Measurements from ENCODE around the gene ALS2CL.

ALS2CL gene

GRCh38 chr3:46651084-46651483, 42.4 kb downstream of the ALS2CL start:
- no peaks in the 10 kb centered on the region for H3K27me3 ChIP-seq
- no peak for TF ChIP-seq CTCF (IDR thresholded peaks at IDR 0.05; ENCODE audit: low read depth, low read length)
- H3K9me3 ChIP-seq: no peaks in the 10 kb centered on the region
- H3K36me3 ChIP-seq: no peaks in the 10 kb centered on the region
- no peaks in the 10 kb centered on the region for H3K4me1 ChIP-seq
- no peak for DNase-seq
- no peak overlapping the region for H3K4me3 ChIP-seq (ENCODE audit: low read depth, low read length)

- no peaks in the 10 kb centered on the region for H3K4me1 ChIP-seq
- H3K9me3 ChIP-seq: no peaks in the 10 kb centered on the region
- H3K4me3 ChIP-seq (ENCODE audit: low read depth, low read length): no peak overlapping the region
- no peak for DNase-seq
- TF ChIP-seq CTCF (IDR thresholded peaks at IDR 0.05; ENCODE audit: low read depth, low read length): no peak
- H3K36me3 ChIP-seq: no peaks in the 10 kb centered on the region
- H3K27me3 ChIP-seq: no peaks in the 10 kb centered on the region
Observed at GRCh38 chr3:46649436-46649835, 44.0 kb downstream of the ALS2CL start.

DNA sequence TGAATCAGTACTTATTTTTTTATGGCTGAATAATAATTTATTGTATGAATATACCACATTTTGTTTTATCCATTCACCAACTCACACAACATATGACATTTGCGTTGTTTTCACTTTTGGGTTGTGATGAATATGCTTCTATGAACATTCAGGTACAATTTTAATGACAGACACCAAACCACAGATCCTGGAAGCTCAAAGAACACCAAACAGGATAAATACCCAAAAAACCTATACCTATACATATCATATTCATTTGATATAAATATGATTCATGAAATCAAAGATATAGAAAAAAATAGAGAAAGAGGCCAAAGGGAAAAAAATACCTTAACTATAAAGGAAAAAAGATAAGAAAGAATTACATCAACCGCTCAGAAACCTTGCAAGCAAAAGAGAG, 45.4 kb downstream of the ALS2CL start:
- H3K4me3 ChIP-seq (ENCODE audit: low read depth, low read length): no peak overlapping the region
- no peaks in the 10 kb centered on the region for H3K4me1 ChIP-seq
- no peak for DNase-seq
- H3K36me3 ChIP-seq: no peaks in the 10 kb centered on the region
- TF ChIP-seq CTCF (IDR thresholded peaks at IDR 0.05; ENCODE audit: low read depth, low read length): no peak
- no peaks in the 10 kb centered on the region for H3K9me3 ChIP-seq
- no peaks in the 10 kb centered on the region for H3K27me3 ChIP-seq

- H3K36me3 ChIP-seq: no peaks in the 10 kb centered on the region
- no peak for TF ChIP-seq CTCF (IDR thresholded peaks at IDR 0.05; ENCODE audit: low read depth, low read length)
- H3K4me1 ChIP-seq: no peaks in the 10 kb centered on the region
- H3K9me3 ChIP-seq: no peaks in the 10 kb centered on the region
- no peak for DNase-seq
- no peaks in the 10 kb centered on the region for H3K27me3 ChIP-seq
- no peak overlapping the region for H3K4me3 ChIP-seq (ENCODE audit: low read depth, low read length)
Observed at GRCh38 chr3:46646700-46647099, 46.8 kb downstream of the ALS2CL start.

GRCh38 chr3:46643701-46644100, 49.8 kb downstream of the ALS2CL start:
- Histone ChIP-seq H3K4me3 (ENCODE audit: low read depth, low read length) (no peak overlapping the region), H3K4me1 (no peaks in the 10 kb centered on the region), H3K9me3 (no peaks in the 10 kb centered on the region), H3K27me3 (no peaks in the 10 kb centered on the region), H3K36me3 (no peaks in the 10 kb centered on the region)
- DNase-seq: no peak
- TF ChIP-seq CTCF (IDR thresholded peaks at IDR 0.05; ENCODE audit: low read depth, low read length): no peak

DNA sequence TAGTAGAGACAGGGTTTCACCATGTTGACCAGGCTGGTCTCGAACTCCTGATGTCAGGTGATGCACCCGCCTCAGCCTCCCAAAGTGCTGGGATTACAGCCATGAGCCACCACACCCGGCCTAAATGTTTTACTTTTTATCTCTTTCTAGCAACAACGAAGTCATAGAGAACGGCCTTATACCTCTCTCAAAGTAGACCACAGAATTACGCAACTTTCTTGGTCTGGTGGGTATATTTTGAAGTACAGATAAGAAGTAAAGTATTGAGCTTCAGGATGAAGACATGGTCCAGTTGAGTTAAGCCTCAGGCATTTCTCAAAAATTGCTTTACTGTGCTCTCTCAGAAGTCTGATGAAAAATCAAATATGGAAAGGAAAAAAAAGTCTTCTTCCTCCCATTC, 50.5 kb downstream of the ALS2CL start:
- Histone ChIP-seq H3K9me3 (no peaks in the 10 kb centered on the region), H3K4me3 (ENCODE audit: low read depth, low read length) (no peak overlapping the region), H3K27me3 (no peaks in the 10 kb centered on the region), H3K36me3 (no peaks in the 10 kb centered on the region), H3K4me1 (no peaks in the 10 kb centered on the region)
- DNase-seq: no peak
- TF ChIP-seq CTCF (IDR thresholded peaks at IDR 0.05; ENCODE audit: low read depth, low read length): no peak

All from BE2C (cell line).